ENCODE results near the gene SCD.

GRCh38 chr10:100318207-100318606 is 28.8 kb upstream of the SCD start:
- TF ChIP-seq EP300 (IDR thresholded peaks at IDR 0.05) (no peak), CTCF (IDR thresholded peaks at IDR 0.05) (no peak), POLR2AphosphoS5 (IDR thresholded peaks at IDR 0.05) (no peak)

Data from upper lobe of left lung (tissue), 4 donors.